ENCODE data around the gene DHX8. TPM values are rescaled to one million over a fixed set of nuclear protein-coding genes. Genes with fewer than 3 reads are reported as not detected.

Gene DHX8
- total RNA-seq, 1 experiment from 2014 or later, result 53.5 TPM

DNA sequence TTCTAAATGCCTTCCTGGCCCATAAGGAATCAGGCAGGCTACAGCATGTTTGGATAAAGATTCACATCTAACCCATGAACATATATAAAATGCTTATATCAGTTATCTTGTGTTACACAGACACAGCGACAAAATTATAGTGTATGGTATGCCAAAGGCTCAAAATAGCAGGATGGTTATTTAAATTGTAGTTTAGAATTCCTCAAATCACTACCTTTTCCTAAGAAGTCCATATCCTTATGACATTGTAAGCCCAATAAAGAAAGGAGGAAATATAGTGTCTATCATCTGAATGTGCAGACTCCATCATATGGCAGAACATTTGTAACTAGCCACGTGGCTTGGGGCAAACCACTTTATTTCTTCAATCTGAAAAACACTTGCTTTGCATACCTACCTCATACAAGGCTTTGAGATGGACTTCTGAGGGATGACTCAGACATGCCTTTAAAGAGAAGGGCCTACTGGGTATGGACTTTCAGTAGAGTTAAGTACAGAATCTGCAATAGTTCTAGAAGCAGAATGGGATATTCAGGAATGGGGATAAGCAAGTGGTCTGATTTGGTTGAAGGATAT, 12.1 kb upstream of the DHX8 start:
- RAD21 ChIA-PET (ENCODE audit: low non-redundant PET in 1 of 2, low total read pairs in 2 of 2, uncharacterized antibody in 2 of 2, unreplicated experiment in 2 of 2), result no interaction called here
- Histone ChIP-seq H3K9ac (ENCODE audit: low read length) (no peak overlapping the region), H3K79me2 (ENCODE audit: insufficient read depth, low read length) (no peaks in the 10 kb centered on the region), H3K9me3 (ENCODE audit: control insufficient read depth in 1 of 2, insufficient read depth in 1 of 2, low read depth in 1 of 2, low read length in 2 of 2) (no peaks in the 10 kb centered on the region), H3K4me2 (ENCODE audit: low read length) (no peak overlapping the region), H3K36me3 (ENCODE audit: control insufficient read depth in 1 of 2, insufficient read depth in 2 of 2, low read length in 2 of 2) (no peaks in the 10 kb centered on the region), H4K20me1 (ENCODE audit: insufficient read depth) (no peaks in the 10 kb centered on the region), H3K9me2 (ENCODE audit: insufficient read depth) (no peaks in the 10 kb centered on the region), H3K27me3 (ENCODE audit: insufficient read depth, low read length) (no peaks in the 10 kb centered on the region), H3K4me1 (ENCODE audit: control insufficient read depth in 1 of 2, insufficient read depth in 2 of 2, low read length in 2 of 2) (peaks cover 0 to 17% of the 10 kb centered on the region in 2 experiments; a peak in 2 of 4 replicates), H3K4me3 (replicated peaks in 1 of 2; ENCODE audit: low read depth in 1 of 2, low read length in 2 of 2) (no peak overlapping the region), H3K27ac (ENCODE audit: low read depth, low read length) (no peak overlapping the region), H2AFZ (ENCODE audit: low read depth, low read length, poor library complexity, severe bottlenecking) (no peak overlapping the region)
- ATAC-seq (no peak), DNase-seq (ENCODE audit: low read depth, low spot score) (no peak)
- intact Hi-C loops (cut with micrococcal nuclease), result no loop called here
- BruUV-seq (replicated peaks), result no TSS peak
- POLR2A ChIA-PET, result interaction anchor here (1.6 kb wide), 1 partner anchor 104 kb away, joined by 7 read pairs; no protein-coding TSS in a partner anchor
- CTCF ChIA-PET, result no interaction called here
- TF ChIP-seq CBX3 (IDR thresholded peaks at IDR 0.05; ENCODE audit: low read depth), result no peak
- TF ChIP-seq FOSL1 (IDR thresholded peaks at IDR 0.05; ENCODE audit: low read depth), result no peak
- TF ChIP-seq ZFX (IDR thresholded peaks at IDR 0.05), result no peak
- no peak for TF ChIP-seq CTCF (IDR thresholded peaks at IDR 0.05 in 2 of 3, conservative IDR thresholded peaks at IDR 0.05 in 1 of 3; ENCODE audit: borderline replicate concordance in 1 of 3, insufficient read depth in 1 of 3, low read depth in 2 of 3, low read length in 2 of 3)
- no peak for TF ChIP-seq JUND (IDR thresholded peaks at IDR 0.05)
- TF ChIP-seq CEBPB (IDR thresholded peaks at IDR 0.05; ENCODE audit: low read depth), result no peak
- no peak for TF ChIP-seq YY1 (IDR thresholded peaks at IDR 0.05; ENCODE audit: extremely low read depth, insufficient replicate concordance, low read depth, low read length)
- TF ChIP-seq MAX (IDR thresholded peaks at IDR 0.05), result no peak
- TF ChIP-seq EZH2 (IDR thresholded peaks at IDR 0.05), result no peak

Data from HCT116 (cell line).